NCI-H1694 (cell line): ENCODE measurements around the gene TRIM10.
"Not testable (repeated sequence)": the region's sequence is repeated elsewhere in the genome, so short reads cannot be mapped to it uniquely, and the experiment has no call there.

ENCODE experiments used
- DNase-seq: peaks from one replicate; lab custom pipeline; 2025; lab: John Stamatoyannopoulos, UW

Gene TRIM10

GRCh38 chr6:30171677-30172471 lies 10.9 kb upstream of the TRIM10 start:
- DNase-seq, result no peak

- peak; percentile 39 for DNase-seq
Observed at GRCh38 chr6:30169658-30170614, 8.9 kb upstream of the TRIM10 start.

- DNase-seq, result no peak
Observed at GRCh38 chr6:30168741-30169140, 7.7 kb upstream of the TRIM10 start.

- DNase-seq, result no peak
Observed at GRCh38 chr6:30167101-30167500, 6.1 kb upstream of the TRIM10 start.

- not testable (repeated sequence) for DNase-seq
Observed at GRCh38 chr6:30165238-30165637, 4.2 kb upstream of the TRIM10 start.

- no peak for DNase-seq
Observed at GRCh38 chr6:30164714-30165113, 3.7 kb upstream of the TRIM10 start.

GRCh38 chr6:30163918-30164654 lies 3.1 kb upstream of the TRIM10 start:
- DNase-seq, result no peak

GRCh38 chr6:30163090-30163917 lies 2.3 kb upstream of the TRIM10 start, which contains the start of gene TRIM15:
Gene TRIM15 (plus strand): TSS chr6:30163546. CDS start chr6:30163685, 139 bp downstream.
- no peak for DNase-seq

GRCh38 chr6:30162265-30163089 lies 1.5 kb upstream of the TRIM10 start:
- DNase-seq, result no peak

GRCh38 chr6:30160008-30160784 lies 815 bp downstream of the TRIM10 start:
- DNase-seq, result no peak

GRCh38 chr6:30158475-30159040 lies 2.5 kb downstream of the TRIM10 start:
- no peak for DNase-seq

- DNase-seq, result no peak
Observed at GRCh38 chr6:30157999-30158398, 3.0 kb downstream of the TRIM10 start.

GRCh38 chr6:30157581-30157980 lies 3.4 kb downstream of the TRIM10 start:
- no peak for DNase-seq

GRCh38 chr6:30156774-30157173 lies 4.2 kb downstream of the TRIM10 start:
- DNase-seq, result no peak

GRCh38 chr6:30156262-30156599 lies 4.8 kb downstream of the TRIM10 start:
- no peak for DNase-seq

GRCh38 chr6:30155520-30156261 lies 5.3 kb downstream of the TRIM10 start:
- DNase-seq, result no peak

GRCh38 chr6:30154709-30155519 lies 6.1 kb downstream of the TRIM10 start:
- DNase-seq, result no peak

- no peak for DNase-seq
Observed at GRCh38 chr6:30154061-30154460, 7.0 kb downstream of the TRIM10 start.
